A549 (cell line): Measurements from ENCODE around the gene TPM1. TPM values are rescaled to one million over a fixed set of nuclear protein-coding genes. Genes with fewer than 3 reads are reported as not detected.
A peak's percentile ranks its signal among the peaks of the same experiment; 100 is the strongest.

Experiments
- ATAC-seq, 2 experiments: fragments of 200-7000 bp in 1 of 2; fragments of >200 bp in 1 of 2; cut with Nextera tagmentation in 1 of 2; cut with Tn5 transposase in 1 of 2; 3 replicates each; pipeline versions ENCODE4 v1.8.0 to v1.9.1; 2018 to 2020; ENCODE audit warnings: mild to moderate bottlenecking in 1 of 2, moderate library complexity in 1 of 2
- CTCF ChIA-PET: fragments of 300-600 bp; sonication (Branson Sonifier 250); formaldehyde crosslinking; extraction: SDS; loops from one replicate; lab custom pipeline; 2021; ENCODE audit warnings: antibody characterized with exemption, inconsistent platforms; lab: Yijun Ruan, JAX
- POLR2A ChIA-PET: fragments of 350-600 bp; formaldehyde crosslinking; extraction: SDS; loops from one replicate; lab custom pipeline; 2021; ENCODE audit warnings: antibody characterized with exemption, inconsistent platforms; lab: Yijun Ruan, JAX
- DNase-seq, 2 experiments: peaks; one replicate each; pipeline versions ENCODE4 v3.0.0 to v3.0.0-alpha.2; 2011 to 2016; ENCODE audit warnings: low read depth in 1 of 2, low spot score in 1 of 2
- FAIRE-seq: peaks from 2 replicates; lab custom pipeline; 2011; peaks lifted over from hg19 to GRCh38; lab: Jason Lieb, UNC
- H3K27ac ChIP-seq, 2 experiments: fragments of >200 bp; sonication (Bioruptor Twin); formaldehyde crosslinking; 3 replicates each; pipeline ENCODE4 v1.5.1; 2016 to 2017
- H3K4me1 ChIP-seq: fragments of >200 bp; sonication (Bioruptor Twin); formaldehyde crosslinking; 3 replicates; pipeline ENCODE4 v1.6.1; 2016
- H3K4me2 ChIP-seq: fragments of >200 bp; sonication (Bioruptor Twin); formaldehyde crosslinking; 3 replicates; pipeline ENCODE4 v1.6.1; 2016
- H3K4me3 ChIP-seq: fragments of >200 bp; sonication (Bioruptor Twin); formaldehyde crosslinking; 3 replicates; pipeline ENCODE4 v1.5.1; 2016
- H3K9me3 ChIP-seq: fragments of >200 bp; sonication (Bioruptor Twin); formaldehyde crosslinking; 3 replicates; pipeline ENCODE4 v1.6.1; 2016
- CHD2 ChIP-seq: fragments of 150-350 bp; IDR thresholded peaks from 2 replicates; pipeline ENCODE4 v1.6.1; 2014; ENCODE audit warnings: low read length; ENCODE audit not compliant: partially characterized antibody
- EHMT2 ChIP-seq: fragments of 200-600 bp; sonication (generic); IDR thresholded peaks from 2 replicates; pipeline ENCODE4 v1.6.1; 2016; ENCODE audit warnings: antibody characterized with exemption, low read depth, mild to moderate bottlenecking, moderate library complexity
- ESRRA ChIP-seq: fragments of 150-350 bp; IDR thresholded peaks from 2 replicates; pipeline ENCODE4 v1.6.1; 2014; ENCODE audit warnings: mild to moderate bottlenecking, low read length, borderline replicate concordance
- FOSB ChIP-seq: fragments of 250-450 bp; sonication (Bioruptor Pico); IDR thresholded peaks from 2 replicates; pipeline ENCODE4 v1.5.0; 2020; ENCODE audit warnings: mild to moderate bottlenecking, moderate library complexity
- FOXS1 ChIP-seq: fragments of 250-450 bp; sonication (Bioruptor Pico); IDR thresholded peaks from 2 replicates; pipeline ENCODE4 v1.5.0; 2020; ENCODE audit warnings: mild to moderate bottlenecking, moderate library complexity
- HEYL ChIP-seq: fragments of 250-450 bp; sonication (Bioruptor Pico); IDR thresholded peaks from 2 replicates; pipeline ENCODE4 v1.8.0; 2021; ENCODE audit warnings: mild to moderate bottlenecking, moderate library complexity
- HOXB5 ChIP-seq: fragments of 250-450 bp; sonication (Bioruptor Pico); IDR thresholded peaks from 2 replicates; pipeline ENCODE4 v1.5.0; 2020; ENCODE audit warnings: mild to moderate bottlenecking, moderate library complexity
- KDM5A ChIP-seq: fragments of 200-600 bp; sonication (generic); IDR thresholded peaks from 2 replicates; pipeline ENCODE4 v1.6.1; 2016; ENCODE audit warnings: antibody characterized with exemption, mild to moderate bottlenecking
- MAZ ChIP-seq: fragments of 150-350 bp; IDR thresholded peaks from 2 replicates; pipeline ENCODE4 v1.6.1; 2014; ENCODE audit warnings: antibody characterized with exemption, low read depth, low read length, borderline replicate concordance
- NPAS2 ChIP-seq: fragments of 250-450 bp; sonication (Bioruptor Pico); IDR thresholded peaks from 2 replicates; pipeline ENCODE4 v1.8.0; 2022; ENCODE audit warnings: mild to moderate bottlenecking, moderate library complexity, borderline replicate concordance
- NR3C1 ChIP-seq: fragments of >200 bp; sonication (Bioruptor Twin); formaldehyde crosslinking; IDR thresholded peaks from 3 replicates; pipeline ENCODE4 v1.6.1; 2017
- PHF8 ChIP-seq: fragments of 200-600 bp; sonication (generic); IDR thresholded peaks from 2 replicates; pipeline ENCODE4 v1.6.1; 2016; ENCODE audit warnings: low read depth, mild to moderate bottlenecking, antibody characterized with exemption, moderate library complexity, borderline replicate concordance
- RNF2 ChIP-seq: fragments of 200-600 bp; sonication (generic); IDR thresholded peaks from 2 replicates; pipeline ENCODE4 v1.6.1; 2016; ENCODE audit warnings: low read depth, mild to moderate bottlenecking, antibody characterized with exemption, moderate library complexity, borderline replicate concordance
- TP53 ChIP-seq: fragments of 250-450 bp; sonication (Bioruptor Pico); IDR thresholded peaks from 2 replicates; pipeline ENCODE4 v1.5.0; 2021; ENCODE audit warnings: mild to moderate bottlenecking, moderate library complexity
- ZFP36 ChIP-seq: fragments of 450-650 bp; IDR thresholded peaks from 2 replicates; pipeline ENCODE4 v1.6.1; 2014; ENCODE audit warnings: borderline replicate concordance; ENCODE audit not compliant: partially characterized antibody
- WGBS: methylation state at CpG from one replicate; pipeline ENCODE4 v1.1.6; 2017; ENCODE audit errors: missing lambda C conversion rate; 5-methylcytosine and 5-hydroxymethylcytosine counted together
- polyA plus RNA-seq, 4 experiments: library from polyadenylated mRNA; depleted of rRNA in 3 of 4; stranded (reverse); fragments of >200 nt; fragmentation: RNase III in 1 of 4; extraction: RNeasy Plus Mini Kit Qiagen cat#74134 plus additional on column Dnase treatment in 1 of 4; gene quantifications; 2 replicates in 3 of 4; 3 replicates in 1 of 4; pipeline ENCODE4 v1.2.3, GENCODE V29; 2011 to 2017
- TF ChIP-seq, protein P1 (sequence below): fragments of 200-600 bp; sonication (generic); IDR thresholded peaks from 2 replicates; pipeline ENCODE4 v1.6.1; 2016; ENCODE audit warnings: antibody characterized with exemption, mild to moderate bottlenecking, moderate library complexity
- TF ChIP-seq, protein P2 (sequence below): fragments of >200 bp; sonication (Bioruptor Twin); formaldehyde crosslinking; IDR thresholded peaks from 3 replicates; pipeline ENCODE4 v1.6.1; 2016
- TF ChIP-seq, protein P3 (sequence below): IDR thresholded peaks from 2 replicates; pipeline ENCODE4 v1.6.1; 2012
- TF ChIP-seq, protein P4 (sequence below): fragments of 450-650 bp; IDR thresholded peaks from 2 replicates; pipeline ENCODE4 v1.6.1; 2014; ENCODE audit warnings: antibody characterized with exemption

TPM1 gene
- polyA plus RNA-seq, 2 of the 4 experiments (the other 2 are of a cell fraction), result 894 to 954 TPM

DNA sequence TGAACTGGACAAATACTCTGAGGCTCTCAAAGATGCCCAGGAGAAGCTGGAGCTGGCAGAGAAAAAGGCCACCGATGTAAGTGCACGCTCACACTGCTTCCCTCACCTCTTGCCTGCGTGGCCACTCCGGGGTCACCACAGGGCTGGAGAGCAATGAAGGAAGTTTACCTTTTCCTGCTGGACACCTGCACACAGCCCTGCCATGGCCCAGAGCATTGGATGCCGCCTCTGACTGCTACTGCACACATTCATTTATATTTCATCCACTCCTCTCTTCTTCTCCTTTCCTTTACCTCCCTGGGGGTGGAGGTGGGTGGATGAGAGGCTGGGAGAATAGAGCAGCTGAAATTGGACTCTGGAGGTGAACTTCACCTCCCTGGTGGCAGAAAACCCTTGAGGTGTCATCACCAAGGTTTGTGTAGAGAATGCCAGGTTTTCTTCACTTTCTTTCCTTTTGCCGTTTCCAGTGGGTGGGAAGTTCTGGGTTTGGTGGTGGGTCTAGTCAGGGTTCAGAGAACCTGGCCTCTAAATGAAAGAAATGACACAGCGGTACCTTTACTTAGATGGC lies 1.6 kb downstream of the TPM1 start:
- TF ChIP-seq NPAS2 (CRISPR knock-in tag) (no peak), KDM5A (no peak), ESRRA (no peak), EHMT2 (no peak), PHF8 (no peak), HEYL (no peak), TP53 (CRISPR knock-in tag) (no peak), MAZ (no peak), HOXB5 (CRISPR knock-in tag) (no peak), FOSB (CRISPR knock-in tag) (no peak), NR3C1 (no peak), ZFP36 (no peak), CHD2 (no peak), RNF2 (no peak), FOXS1 (CRISPR knock-in tag) (no peak)
- TF ChIP-seq, protein P1, sequence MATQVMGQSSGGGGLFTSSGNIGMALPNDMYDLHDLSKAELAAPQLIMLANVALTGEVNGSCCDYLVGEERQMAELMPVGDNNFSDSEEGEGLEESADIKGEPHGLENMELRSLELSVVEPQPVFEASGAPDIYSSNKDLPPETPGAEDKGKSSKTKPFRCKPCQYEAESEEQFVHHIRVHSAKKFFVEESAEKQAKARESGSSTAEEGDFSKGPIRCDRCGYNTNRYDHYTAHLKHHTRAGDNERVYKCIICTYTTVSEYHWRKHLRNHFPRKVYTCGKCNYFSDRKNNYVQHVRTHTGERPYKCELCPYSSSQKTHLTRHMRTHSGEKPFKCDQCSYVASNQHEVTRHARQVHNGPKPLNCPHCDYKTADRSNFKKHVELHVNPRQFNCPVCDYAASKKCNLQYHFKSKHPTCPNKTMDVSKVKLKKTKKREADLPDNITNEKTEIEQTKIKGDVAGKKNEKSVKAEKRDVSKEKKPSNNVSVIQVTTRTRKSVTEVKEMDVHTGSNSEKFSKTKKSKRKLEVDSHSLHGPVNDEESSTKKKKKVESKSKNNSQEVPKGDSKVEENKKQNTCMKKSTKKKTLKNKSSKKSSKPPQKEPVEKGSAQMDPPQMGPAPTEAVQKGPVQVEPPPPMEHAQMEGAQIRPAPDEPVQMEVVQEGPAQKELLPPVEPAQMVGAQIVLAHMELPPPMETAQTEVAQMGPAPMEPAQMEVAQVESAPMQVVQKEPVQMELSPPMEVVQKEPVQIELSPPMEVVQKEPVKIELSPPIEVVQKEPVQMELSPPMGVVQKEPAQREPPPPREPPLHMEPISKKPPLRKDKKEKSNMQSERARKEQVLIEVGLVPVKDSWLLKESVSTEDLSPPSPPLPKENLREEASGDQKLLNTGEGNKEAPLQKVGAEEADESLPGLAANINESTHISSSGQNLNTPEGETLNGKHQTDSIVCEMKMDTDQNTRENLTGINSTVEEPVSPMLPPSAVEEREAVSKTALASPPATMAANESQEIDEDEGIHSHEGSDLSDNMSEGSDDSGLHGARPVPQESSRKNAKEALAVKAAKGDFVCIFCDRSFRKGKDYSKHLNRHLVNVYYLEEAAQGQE, result no peak
- TF ChIP-seq, protein P2, sequence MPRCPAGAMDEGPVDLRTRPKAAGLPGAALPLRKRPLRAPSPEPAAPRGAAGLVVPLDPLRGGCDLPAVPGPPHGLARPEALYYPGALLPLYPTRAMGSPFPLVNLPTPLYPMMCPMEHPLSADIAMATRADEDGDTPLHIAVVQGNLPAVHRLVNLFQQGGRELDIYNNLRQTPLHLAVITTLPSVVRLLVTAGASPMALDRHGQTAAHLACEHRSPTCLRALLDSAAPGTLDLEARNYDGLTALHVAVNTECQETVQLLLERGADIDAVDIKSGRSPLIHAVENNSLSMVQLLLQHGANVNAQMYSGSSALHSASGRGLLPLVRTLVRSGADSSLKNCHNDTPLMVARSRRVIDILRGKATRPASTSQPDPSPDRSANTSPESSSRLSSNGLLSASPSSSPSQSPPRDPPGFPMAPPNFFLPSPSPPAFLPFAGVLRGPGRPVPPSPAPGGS, result no peak; the same call in 2 of the 3 replicates
- TF ChIP-seq, protein P3, sequence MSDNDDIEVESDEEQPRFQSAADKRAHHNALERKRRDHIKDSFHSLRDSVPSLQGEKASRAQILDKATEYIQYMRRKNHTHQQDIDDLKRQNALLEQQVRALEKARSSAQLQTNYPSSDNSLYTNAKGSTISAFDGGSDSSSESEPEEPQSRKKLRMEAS, result no peak
- TF ChIP-seq, protein P4, sequence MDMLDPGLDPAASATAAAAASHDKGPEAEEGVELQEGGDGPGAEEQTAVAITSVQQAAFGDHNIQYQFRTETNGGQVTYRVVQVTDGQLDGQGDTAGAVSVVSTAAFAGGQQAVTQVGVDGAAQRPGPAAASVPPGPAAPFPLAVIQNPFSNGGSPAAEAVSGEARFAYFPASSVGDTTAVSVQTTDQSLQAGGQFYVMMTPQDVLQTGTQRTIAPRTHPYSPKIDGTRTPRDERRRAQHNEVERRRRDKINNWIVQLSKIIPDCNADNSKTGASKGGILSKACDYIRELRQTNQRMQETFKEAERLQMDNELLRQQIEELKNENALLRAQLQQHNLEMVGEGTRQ, result no peak
- peak overlapping the region; percentile 94 to 97 for H3K27ac ChIP-seq
- DNase-seq (no peak), ATAC-seq (no peak), FAIRE-seq (peak; percentile 23)
- peaks cover 6% of the 10 kb centered on the region; the same call in 2 of the 3 replicates for H3K9me3 ChIP-seq
- H3K4me1 ChIP-seq, result peaks cover 36% of the 10 kb centered on the region
- peak overlapping the region; percentile 93 for H3K4me2 ChIP-seq
- WGBS, result 2% methylated on average over 7 of the region's 7 CpGs
- CTCF ChIA-PET, result interaction anchor here (0.8 to 50.6 kb wide), 18 partner anchors 10 to 265 kb away, joined by 3 to 1136 read pairs (median 4); no protein-coding TSS in a partner anchor
- H3K4me3 ChIP-seq, result peak overlapping the region; percentile 87
- POLR2A ChIA-PET, result interaction anchor here (0.5 to 7.8 kb wide), 7 partner anchors 13 to 193 kb away, joined by 3 to 98 read pairs (median 4); partner anchors contain the start of gene RPS27L
